SK-N-SH (cell line): Measurements from ENCODE around the gene MANBA. TPM values are rescaled to one million over a fixed set of nuclear protein-coding genes. Genes with fewer than 3 reads are reported as not detected.

ENCODE experiments used
- CTCF ChIA-PET: fragments of 300-600, 350-600 bp; formaldehyde crosslinking; extraction: SDS; loops from one replicate; lab custom pipeline; 2021; lab: Yijun Ruan, JAX
- POLR2A ChIA-PET: fragments of 350-600 bp; sonication (Branson Sonifier 250); formaldehyde crosslinking; extraction: SDS; loops from one replicate; lab custom pipeline; 2020; ENCODE audit warnings: antibody characterized with exemption, inconsistent platforms; lab: Yijun Ruan, JAX
- DNase-seq: peaks from one replicate; pipeline ENCODE4 v3.0.0; 2012
- H2AFZ ChIP-seq: fragments of 200-600 bp; sonication (generic); 2 replicates; pipeline ENCODE4 v1.8.1; 2016; ENCODE audit warnings: antibody characterized with exemption, mild to moderate bottlenecking, low read depth
- H3F3A ChIP-seq: fragments of 200-600 bp; sonication (generic); replicated peaks from 2 replicates; pipeline ENCODE3; 2016; ENCODE audit warnings: antibody characterized with exemption, mild to moderate bottlenecking; ENCODE audit not compliant: insufficient read depth
- H3K27ac ChIP-seq, 2 experiments: fragments of 200-500 bp in 1 of 2; fragments of 200-600 bp in 1 of 2; sonication (Bioruptor generic) in 1 of 2; sonication (generic), shearing (Covaris generic) in 1 of 2; 2 replicates each; pipeline versions ENCODE4 v1.5.1 to v1.6.1; 2014 to 2016; ENCODE audit warnings: low read depth in 2 of 2, inconsistent platforms in 1 of 2, low read length in 1 of 2, mild to moderate bottlenecking in 1 of 2, mixed read lengths in 1 of 2
- H3K27me3 ChIP-seq: fragments of 200-600 bp; sonication (generic), shearing (Covaris generic); 2 replicates; pipeline ENCODE4 v1.6.1; 2016; ENCODE audit warnings: mixed run types; ENCODE audit not compliant: insufficient read depth
- H3K36me3 ChIP-seq, 2 experiments: fragments of 200-500 bp in 1 of 2; fragments of 200-600 bp in 1 of 2; sonication (Bioruptor generic) in 1 of 2; sonication (generic) in 1 of 2; replicated peaks in 1 of 2; 2 replicates each; pipeline versions ENCODE3 to v1.5.1; 2014 to 2016; ENCODE audit warnings: low read length in 1 of 2, mild to moderate bottlenecking in 1 of 2; ENCODE audit not compliant: insufficient read depth in 2 of 2, control insufficient read depth in 1 of 2
- H3K4me1 ChIP-seq, 2 experiments: fragments of 200-500 bp in 1 of 2; fragments of 200-600 bp in 1 of 2; sonication (Bioruptor generic) in 1 of 2; sonication (generic), shearing (Covaris generic) in 1 of 2; 2 replicates each; pipeline versions ENCODE4 v1.5.1 to v1.6.1; 2014 to 2016; ENCODE audit warnings: low read depth in 1 of 2, low read length in 1 of 2, mixed run types in 1 of 2; ENCODE audit not compliant: insufficient read depth in 2 of 2, control insufficient read depth in 1 of 2
- H3K4me2 ChIP-seq: fragments of 200-600 bp; sonication (generic), shearing (Covaris generic); 2 replicates; pipeline ENCODE4 v1.6.1; 2017; ENCODE audit warnings: mixed run types
- H3K4me3 ChIP-seq, 2 experiments: fragments of 200-500 bp in 1 of 2; fragments of 200-600 bp in 1 of 2; sonication (Bioruptor generic) in 1 of 2; sonication (generic), shearing (Covaris generic) in 1 of 2; 2 replicates each; pipeline versions ENCODE4 v1.5.1 to v1.8.1; 2014 to 2016; ENCODE audit warnings: low read depth in 2 of 2, inconsistent platforms in 1 of 2, low read length in 1 of 2, mild to moderate bottlenecking in 1 of 2, mixed read lengths in 1 of 2, moderate library complexity in 1 of 2
- H3K79me2 ChIP-seq: fragments of 200-600 bp; sonication (generic); 2 replicates; pipeline ENCODE4 v1.8.1; 2017; ENCODE audit warnings: mild to moderate bottlenecking; ENCODE audit not compliant: insufficient read depth
- H3K9ac ChIP-seq: fragments of 200-600 bp; sonication (generic); 2 replicates; pipeline ENCODE4 v1.6.1; 2017; ENCODE audit warnings: mixed run types
- H3K9me2 ChIP-seq: fragments of 200-600 bp; sonication (generic); 2 replicates; pipeline ENCODE4 v1.6.1; 2017; ENCODE audit warnings: mixed run types
- H3K9me3 ChIP-seq: fragments of 200-600 bp; sonication (generic); 2 replicates; pipeline ENCODE4 v1.6.1; 2017; ENCODE audit warnings: mixed run types, mild to moderate bottlenecking, moderate library complexity
- H4K20me1 ChIP-seq: fragments of 200-600 bp; sonication (generic); 2 replicates; pipeline ENCODE4 v1.6.1; 2017; ENCODE audit warnings: mild to moderate bottlenecking, mixed run types; ENCODE audit not compliant: insufficient read depth
- EZH2phosphoT487 ChIP-seq: fragments of 200-600 bp; sonication (generic); IDR thresholded peaks from 2 replicates; pipeline ENCODE4 v1.6.1; 2017; ENCODE audit warnings: low read depth, mixed run types, mild to moderate bottlenecking, antibody characterized with exemption, moderate library complexity, borderline replicate concordance
- GATA2 ChIP-seq: sonication (generic); formaldehyde crosslinking; IDR thresholded peaks from 2 replicates; pipeline ENCODE4 v1.5.0; 2020; ENCODE audit warnings: mild to moderate bottlenecking, missing genetic modification reagents
- MXI1 ChIP-seq: IDR thresholded peaks from 2 replicates; pipeline ENCODE4 v1.6.1; 2012; ENCODE audit warnings: mild to moderate bottlenecking, low read depth, low read length, improper control_type of control experiment
- POLR2AphosphoS5 ChIP-seq: IDR thresholded peaks from 2 replicates; pipeline ENCODE4 v1.6.1; 2012; ENCODE audit warnings: low read depth, low read length
- RAD21 ChIP-seq: IDR thresholded peaks from 2 replicates; pipeline ENCODE4 v1.6.1; 2012; ENCODE audit warnings: mild to moderate bottlenecking, low read length
- RCOR1 ChIP-seq: fragments of 150-350 bp; IDR thresholded peaks from 2 replicates; pipeline ENCODE4 v1.6.1; 2017; ENCODE audit warnings: antibody characterized with exemption, low read length
- RFX5 ChIP-seq: IDR thresholded peaks from 2 replicates; pipeline ENCODE4 v1.6.1; 2012; ENCODE audit warnings: mild to moderate bottlenecking, improper control_type of control experiment, low read length
- RXRA ChIP-seq: IDR thresholded peaks from 2 replicates; pipeline ENCODE4 v1.4.0; 2012; ENCODE audit warnings: low read depth, mild to moderate bottlenecking, borderline replicate concordance
- SMC3 ChIP-seq: IDR thresholded peaks from 2 replicates; pipeline ENCODE4 v1.6.1; 2012; ENCODE audit warnings: low read depth, low read length, improper control_type of control experiment
- TAF1 ChIP-seq: IDR thresholded peaks from 2 replicates; pipeline ENCODE4 v1.6.1; 2012; ENCODE audit warnings: low read depth, mild to moderate bottlenecking, low read length, moderate library complexity, borderline replicate concordance
- TEAD4 ChIP-seq: IDR thresholded peaks from 2 replicates; pipeline ENCODE4 v1.4.0; 2012; ENCODE audit warnings: mild to moderate bottlenecking, borderline replicate concordance; ENCODE audit not compliant: insufficient read depth
- WGBS: methylation state at CpG from one replicate; pipeline ENCODE4 v1.1.6; 2017; ENCODE audit warnings: low lambda C conversion rate; 5-methylcytosine and 5-hydroxymethylcytosine counted together
- polyA plus RNA-seq, 3 experiments: library from polyadenylated mRNA; depleted of rRNA; stranded (reverse); fragments of >200 nt; gene quantifications; 2 replicates each; pipeline ENCODE4 v1.2.3, GENCODE V29; 2012
- TF ChIP-seq, protein P1 (sequence below): fragments of 200-600 bp; sonication (generic); IDR thresholded peaks from 2 replicates; pipeline ENCODE4 v1.6.1; 2017; ENCODE audit warnings: antibody characterized with exemption, mild to moderate bottlenecking, moderate library complexity
- TF ChIP-seq, protein P2 (sequence below): IDR thresholded peaks from 2 replicates; pipeline ENCODE4 v1.4.0; 2012; ENCODE audit warnings: low read depth, borderline replicate concordance
- TF ChIP-seq, protein P3 (sequence below): IDR thresholded peaks from 2 replicates; pipeline ENCODE4 v1.6.1; 2012; ENCODE audit warnings: mild to moderate bottlenecking, low read depth, low read length, moderate library complexity
- TF ChIP-seq, protein P4 (sequence below): fragments of 150-350 bp; IDR thresholded peaks from 2 replicates; pipeline ENCODE4 v1.6.1; 2017; ENCODE audit warnings: antibody characterized with exemption, low read length, low read depth, borderline replicate concordance

Gene MANBA
- polyA plus RNA-seq, 1 of the 3 experiments (the other 2 are of a cell fraction) = 13.4 TPM

DNA sequence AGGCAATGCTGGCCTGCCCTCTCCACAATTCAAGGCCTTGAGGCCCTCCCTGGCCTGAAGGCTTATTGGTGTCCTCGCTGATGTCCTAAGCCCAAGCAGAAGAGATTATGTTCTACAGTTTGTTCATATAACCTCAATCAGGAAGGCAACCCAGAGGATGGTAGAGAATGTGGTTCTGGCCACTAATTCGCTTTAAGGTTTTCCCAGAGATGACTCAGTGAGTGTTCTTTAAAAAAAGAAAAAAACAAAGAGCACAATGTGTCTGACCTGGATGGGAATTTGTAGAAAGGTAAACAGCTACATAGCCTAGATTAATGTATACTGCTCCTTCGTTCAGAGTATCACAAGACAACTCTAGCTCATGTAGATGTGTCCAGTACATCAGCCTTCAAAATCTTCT lies 66.0 kb downstream of the MANBA start:
- peaks cover 6 to 7% of the 10 kb centered on the region in 2 experiments for H3K36me3 ChIP-seq
- H3K27ac ChIP-seq = no peak overlapping the region
- no peak overlapping the region for H2AFZ ChIP-seq
- no peaks in the 10 kb centered on the region for H4K20me1 ChIP-seq
- TF ChIP-seq TAF1 = no peak
- TF ChIP-seq, protein P1, sequence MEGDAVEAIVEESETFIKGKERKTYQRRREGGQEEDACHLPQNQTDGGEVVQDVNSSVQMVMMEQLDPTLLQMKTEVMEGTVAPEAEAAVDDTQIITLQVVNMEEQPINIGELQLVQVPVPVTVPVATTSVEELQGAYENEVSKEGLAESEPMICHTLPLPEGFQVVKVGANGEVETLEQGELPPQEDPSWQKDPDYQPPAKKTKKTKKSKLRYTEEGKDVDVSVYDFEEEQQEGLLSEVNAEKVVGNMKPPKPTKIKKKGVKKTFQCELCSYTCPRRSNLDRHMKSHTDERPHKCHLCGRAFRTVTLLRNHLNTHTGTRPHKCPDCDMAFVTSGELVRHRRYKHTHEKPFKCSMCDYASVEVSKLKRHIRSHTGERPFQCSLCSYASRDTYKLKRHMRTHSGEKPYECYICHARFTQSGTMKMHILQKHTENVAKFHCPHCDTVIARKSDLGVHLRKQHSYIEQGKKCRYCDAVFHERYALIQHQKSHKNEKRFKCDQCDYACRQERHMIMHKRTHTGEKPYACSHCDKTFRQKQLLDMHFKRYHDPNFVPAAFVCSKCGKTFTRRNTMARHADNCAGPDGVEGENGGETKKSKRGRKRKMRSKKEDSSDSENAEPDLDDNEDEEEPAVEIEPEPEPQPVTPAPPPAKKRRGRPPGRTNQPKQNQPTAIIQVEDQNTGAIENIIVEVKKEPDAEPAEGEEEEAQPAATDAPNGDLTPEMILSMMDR = no peak
- no peak for TF ChIP-seq RFX5
- TF ChIP-seq TEAD4 = no peak
- DNase-seq = no peak
- H3K9me3 ChIP-seq = no peaks in the 10 kb centered on the region
- H3K79me2 ChIP-seq = no peaks in the 10 kb centered on the region
- no peak overlapping the region for H3K4me2 ChIP-seq
- H3K27me3 ChIP-seq = no peaks in the 10 kb centered on the region
- 84% methylated on average over 3 of the region's 3 CpGs for WGBS
- no peaks in the 10 kb centered on the region for H3K9me2 ChIP-seq
- H3F3A ChIP-seq = no peaks in the 10 kb centered on the region
- no peaks in the 10 kb centered on the region for H3K4me1 ChIP-seq
- CTCF ChIA-PET = interaction anchor here (0.6 to 0.8 kb wide), 2 partner anchors 42 to 62 kb away, joined by 3 read pairs; no protein-coding TSS in a partner anchor
- no peak overlapping the region for H3K4me3 ChIP-seq
- H3K9ac ChIP-seq = no peak overlapping the region
- POLR2A ChIA-PET = no interaction called here

DNA sequence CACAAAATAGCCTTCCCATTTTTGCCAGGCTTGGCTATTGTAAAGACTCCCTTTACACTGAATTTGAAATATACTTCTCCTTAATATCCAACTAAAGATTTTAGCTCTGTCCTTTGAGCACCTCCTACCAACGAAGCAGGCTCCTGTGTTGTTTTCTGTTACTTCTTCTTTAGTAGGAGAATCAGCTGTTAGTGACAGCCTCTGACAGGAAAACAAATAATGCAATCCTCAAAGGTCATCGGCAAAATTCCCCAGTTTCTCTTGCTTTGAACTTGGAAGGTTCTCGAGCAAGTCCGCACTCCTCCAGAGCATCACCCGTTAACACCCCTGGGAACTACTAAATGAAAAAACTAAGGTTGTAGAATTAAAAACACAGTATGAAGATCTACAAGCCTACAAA lies 66.9 kb downstream of the MANBA start:
- peaks cover 9% of the 10 kb centered on the region in 2 experiments for H3K36me3 ChIP-seq
- H2AFZ ChIP-seq = no peak overlapping the region
- H3K4me2 ChIP-seq = no peak overlapping the region
- no peaks in the 10 kb centered on the region for H3K27me3 ChIP-seq
- no peaks in the 10 kb centered on the region for H3K9me2 ChIP-seq
- H3K79me2 ChIP-seq = no peaks in the 10 kb centered on the region
- H3K27ac ChIP-seq = no peak overlapping the region
- H3K9ac ChIP-seq = no peak overlapping the region
- no peak for DNase-seq
- WGBS = 90% methylated on average over 5 of the region's 5 CpGs
- H4K20me1 ChIP-seq = no peaks in the 10 kb centered on the region
- ChIA-PET CTCF (interaction anchor here (1.9 kb wide), 1 partner anchor 10 kb away, joined by 4 read pairs; no protein-coding TSS in a partner anchor), POLR2A (no interaction called here)
- no peaks in the 10 kb centered on the region for H3K4me1 ChIP-seq
- no peak overlapping the region for H3K4me3 ChIP-seq
- no peaks in the 10 kb centered on the region for H3K9me3 ChIP-seq
- no peaks in the 10 kb centered on the region for H3F3A ChIP-seq
- TF ChIP-seq, protein P2, sequence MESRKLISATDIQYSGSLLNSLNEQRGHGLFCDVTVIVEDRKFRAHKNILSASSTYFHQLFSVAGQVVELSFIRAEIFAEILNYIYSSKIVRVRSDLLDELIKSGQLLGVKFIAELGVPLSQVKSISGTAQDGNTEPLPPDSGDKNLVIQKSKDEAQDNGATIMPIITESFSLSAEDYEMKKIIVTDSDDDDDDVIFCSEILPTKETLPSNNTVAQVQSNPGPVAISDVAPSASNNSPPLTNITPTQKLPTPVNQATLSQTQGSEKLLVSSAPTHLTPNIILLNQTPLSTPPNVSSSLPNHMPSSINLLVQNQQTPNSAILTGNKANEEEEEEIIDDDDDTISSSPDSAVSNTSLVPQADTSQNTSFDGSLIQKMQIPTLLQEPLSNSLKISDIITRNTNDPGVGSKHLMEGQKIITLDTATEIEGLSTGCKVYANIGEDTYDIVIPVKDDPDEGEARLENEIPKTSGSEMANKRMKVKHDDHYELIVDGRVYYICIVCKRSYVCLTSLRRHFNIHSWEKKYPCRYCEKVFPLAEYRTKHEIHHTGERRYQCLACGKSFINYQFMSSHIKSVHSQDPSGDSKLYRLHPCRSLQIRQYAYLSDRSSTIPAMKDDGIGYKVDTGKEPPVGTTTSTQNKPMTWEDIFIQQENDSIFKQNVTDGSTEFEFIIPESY = no peak
- TF ChIP-seq, protein P1 = no peak
- TF ChIP-seq TAF1 (no peak), POLR2AphosphoS5 (no peak), RAD21 (no peak), RXRA (no peak), EZH2phosphoT487 (no peak), MXI1 (no peak), RCOR1 (no peak), SMC3 (no peak), GATA2 (CRISPR knock-in tag) (no peak)
- TF ChIP-seq, protein P3, sequence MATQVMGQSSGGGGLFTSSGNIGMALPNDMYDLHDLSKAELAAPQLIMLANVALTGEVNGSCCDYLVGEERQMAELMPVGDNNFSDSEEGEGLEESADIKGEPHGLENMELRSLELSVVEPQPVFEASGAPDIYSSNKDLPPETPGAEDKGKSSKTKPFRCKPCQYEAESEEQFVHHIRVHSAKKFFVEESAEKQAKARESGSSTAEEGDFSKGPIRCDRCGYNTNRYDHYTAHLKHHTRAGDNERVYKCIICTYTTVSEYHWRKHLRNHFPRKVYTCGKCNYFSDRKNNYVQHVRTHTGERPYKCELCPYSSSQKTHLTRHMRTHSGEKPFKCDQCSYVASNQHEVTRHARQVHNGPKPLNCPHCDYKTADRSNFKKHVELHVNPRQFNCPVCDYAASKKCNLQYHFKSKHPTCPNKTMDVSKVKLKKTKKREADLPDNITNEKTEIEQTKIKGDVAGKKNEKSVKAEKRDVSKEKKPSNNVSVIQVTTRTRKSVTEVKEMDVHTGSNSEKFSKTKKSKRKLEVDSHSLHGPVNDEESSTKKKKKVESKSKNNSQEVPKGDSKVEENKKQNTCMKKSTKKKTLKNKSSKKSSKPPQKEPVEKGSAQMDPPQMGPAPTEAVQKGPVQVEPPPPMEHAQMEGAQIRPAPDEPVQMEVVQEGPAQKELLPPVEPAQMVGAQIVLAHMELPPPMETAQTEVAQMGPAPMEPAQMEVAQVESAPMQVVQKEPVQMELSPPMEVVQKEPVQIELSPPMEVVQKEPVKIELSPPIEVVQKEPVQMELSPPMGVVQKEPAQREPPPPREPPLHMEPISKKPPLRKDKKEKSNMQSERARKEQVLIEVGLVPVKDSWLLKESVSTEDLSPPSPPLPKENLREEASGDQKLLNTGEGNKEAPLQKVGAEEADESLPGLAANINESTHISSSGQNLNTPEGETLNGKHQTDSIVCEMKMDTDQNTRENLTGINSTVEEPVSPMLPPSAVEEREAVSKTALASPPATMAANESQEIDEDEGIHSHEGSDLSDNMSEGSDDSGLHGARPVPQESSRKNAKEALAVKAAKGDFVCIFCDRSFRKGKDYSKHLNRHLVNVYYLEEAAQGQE = no peak
- TF ChIP-seq, protein P4, sequence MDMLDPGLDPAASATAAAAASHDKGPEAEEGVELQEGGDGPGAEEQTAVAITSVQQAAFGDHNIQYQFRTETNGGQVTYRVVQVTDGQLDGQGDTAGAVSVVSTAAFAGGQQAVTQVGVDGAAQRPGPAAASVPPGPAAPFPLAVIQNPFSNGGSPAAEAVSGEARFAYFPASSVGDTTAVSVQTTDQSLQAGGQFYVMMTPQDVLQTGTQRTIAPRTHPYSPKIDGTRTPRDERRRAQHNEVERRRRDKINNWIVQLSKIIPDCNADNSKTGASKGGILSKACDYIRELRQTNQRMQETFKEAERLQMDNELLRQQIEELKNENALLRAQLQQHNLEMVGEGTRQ = no peak
